Mammary epithelial cell (primary cell): ENCODE results near the gene RIMS3.

Source experiments
- EZH2 ChIP-seq: IDR thresholded peaks from 2 replicates; pipeline ENCODE4 v1.6.1; 2012; ENCODE audit warnings: low read length, inconsistent platforms, borderline replicate concordance
- TF ChIP-seq, protein P1 (sequence below), 2 donors: IDR thresholded peaks in 1 of 2; conservative IDR thresholded peaks in 1 of 2; 2 replicates each; pipeline ENCODE4 v1.5.1; 2011 to 2012; ENCODE audit warnings: inconsistent platforms in 2 of 2, low read length in 2 of 2, mild to moderate bottlenecking in 2 of 2, control low read depth in 1 of 2, low read depth in 1 of 2; ENCODE audit not compliant: insufficient read depth in 1 of 2; ENCODE audit errors: extremely low read depth in 1 of 2

DNA sequence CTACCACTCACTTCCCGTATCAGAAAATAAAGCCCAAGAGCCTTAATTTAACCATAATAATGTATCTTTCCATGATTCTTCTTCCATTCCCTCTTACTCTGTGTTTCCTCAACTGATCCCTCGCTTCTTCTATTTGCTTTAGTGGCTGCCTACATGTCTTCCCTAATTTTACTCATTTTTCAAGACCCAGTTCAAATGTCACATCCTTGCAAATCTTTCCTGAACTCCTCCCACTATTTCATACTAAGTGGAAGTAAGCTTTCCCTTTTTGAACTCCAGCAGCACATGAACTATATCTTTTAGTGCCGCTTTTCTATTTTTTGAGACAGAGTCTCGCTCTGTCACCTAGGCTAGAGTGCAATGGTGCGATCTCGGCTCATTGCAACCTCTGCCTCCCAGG is 22.2 kb upstream of the RIMS3 start:
- no peak for TF ChIP-seq EZH2
- TF ChIP-seq, protein P1, sequence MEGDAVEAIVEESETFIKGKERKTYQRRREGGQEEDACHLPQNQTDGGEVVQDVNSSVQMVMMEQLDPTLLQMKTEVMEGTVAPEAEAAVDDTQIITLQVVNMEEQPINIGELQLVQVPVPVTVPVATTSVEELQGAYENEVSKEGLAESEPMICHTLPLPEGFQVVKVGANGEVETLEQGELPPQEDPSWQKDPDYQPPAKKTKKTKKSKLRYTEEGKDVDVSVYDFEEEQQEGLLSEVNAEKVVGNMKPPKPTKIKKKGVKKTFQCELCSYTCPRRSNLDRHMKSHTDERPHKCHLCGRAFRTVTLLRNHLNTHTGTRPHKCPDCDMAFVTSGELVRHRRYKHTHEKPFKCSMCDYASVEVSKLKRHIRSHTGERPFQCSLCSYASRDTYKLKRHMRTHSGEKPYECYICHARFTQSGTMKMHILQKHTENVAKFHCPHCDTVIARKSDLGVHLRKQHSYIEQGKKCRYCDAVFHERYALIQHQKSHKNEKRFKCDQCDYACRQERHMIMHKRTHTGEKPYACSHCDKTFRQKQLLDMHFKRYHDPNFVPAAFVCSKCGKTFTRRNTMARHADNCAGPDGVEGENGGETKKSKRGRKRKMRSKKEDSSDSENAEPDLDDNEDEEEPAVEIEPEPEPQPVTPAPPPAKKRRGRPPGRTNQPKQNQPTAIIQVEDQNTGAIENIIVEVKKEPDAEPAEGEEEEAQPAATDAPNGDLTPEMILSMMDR (conservative IDR thresholded peaks at IDR 0.05 in 1 of 2, IDR thresholded peaks at IDR 0.05 in 1 of 2; ENCODE audit: extremely low read depth in 1 of 2, insufficient read depth in 1 of 2, low read depth in 1 of 2, low read length in 2 of 2), result no peak
